Stimulated activated CD8-positive, alpha-beta memory T cell treated with anti-CD3 and anti-CD28 coated beads, Interleukin-12 subunit alpha, Interleukin-12 subunit beta, amount 100 ng/mL, for 24 hours (primary cell): Measurements from ENCODE around the gene HOXA10.

Source experiments
- DNase-seq: peaks from one replicate; pipeline ENCODE4 v3.0.0-alpha.2; 2020; ENCODE audit errors: extremely low read depth

HOXA10 gene

DNA sequence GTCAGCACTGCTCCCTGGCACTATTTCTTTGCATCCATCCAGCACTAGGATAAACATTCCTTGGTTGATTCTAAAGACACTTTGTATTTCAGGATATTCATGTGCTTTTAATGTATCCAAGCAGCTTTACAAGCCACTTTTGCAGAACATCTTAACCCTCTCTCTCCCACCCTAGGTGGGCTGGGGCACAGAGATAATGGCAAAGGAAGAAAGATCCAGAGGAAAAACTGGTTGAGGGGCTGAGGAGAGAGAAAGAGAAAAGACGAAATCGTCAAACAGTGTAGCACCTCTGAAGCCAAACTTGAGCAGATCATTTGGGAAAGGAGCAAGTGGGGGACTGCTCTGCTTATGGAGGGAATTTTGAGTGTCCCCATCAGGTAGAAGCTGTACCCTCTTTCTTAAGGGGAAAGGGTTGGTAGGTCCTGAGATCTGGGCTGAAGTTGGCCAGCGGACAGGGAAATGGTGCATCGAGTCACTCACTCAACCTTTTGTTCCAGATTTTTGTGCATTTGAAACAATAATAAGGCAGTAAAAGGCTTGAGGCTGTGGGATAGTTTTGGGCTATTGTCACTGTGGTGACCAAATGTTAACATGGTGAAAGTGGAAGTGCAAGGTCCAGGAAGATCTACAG is 30.0 kb upstream of the HOXA10 start:
- no peak for DNase-seq

DNA sequence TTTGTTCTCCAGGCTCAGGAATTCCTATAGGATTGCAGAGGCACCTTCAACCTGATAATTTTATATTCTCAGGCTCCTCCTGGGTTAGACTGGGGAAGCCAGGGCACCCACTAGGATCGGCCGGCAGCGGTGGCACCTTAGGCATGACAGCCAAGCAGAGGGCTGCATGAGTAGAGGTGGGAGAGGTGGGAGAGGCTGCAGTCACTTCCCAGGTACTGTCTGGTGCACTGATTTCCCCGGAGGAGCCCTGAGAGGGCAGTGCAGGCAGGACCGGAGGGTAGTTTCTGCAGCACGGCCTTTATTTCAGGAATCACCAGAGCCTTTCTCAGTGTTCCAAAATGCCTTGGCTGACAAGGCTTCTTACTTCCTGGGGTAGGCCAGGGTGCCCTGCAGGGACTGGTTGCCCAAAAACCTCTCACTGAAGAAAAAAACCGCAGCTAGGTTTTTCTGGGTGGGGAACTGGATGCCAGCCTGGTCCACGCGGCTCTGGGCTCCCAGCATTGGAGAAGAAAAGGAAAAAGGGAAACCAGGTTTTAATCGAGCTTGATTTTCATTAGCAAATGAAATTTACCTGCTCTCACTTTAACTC is 29.3 kb upstream of the HOXA10 start:
- no peak for DNase-seq

DNA sequence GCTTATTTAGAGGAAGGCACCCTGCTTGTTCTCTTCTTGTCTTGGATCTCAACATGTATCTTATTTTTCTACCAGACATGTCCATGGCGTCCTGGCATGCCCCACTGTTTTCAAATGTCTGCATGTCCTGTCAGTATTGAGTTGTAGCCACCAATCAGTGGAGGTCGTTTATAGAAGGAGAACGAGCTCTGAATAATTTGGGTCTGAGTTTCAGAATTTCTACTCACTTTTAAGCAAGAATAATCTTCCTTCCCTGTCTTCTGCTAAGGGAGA is 28.7 kb upstream of the HOXA10 start:
- no peak for DNase-seq

DNA sequence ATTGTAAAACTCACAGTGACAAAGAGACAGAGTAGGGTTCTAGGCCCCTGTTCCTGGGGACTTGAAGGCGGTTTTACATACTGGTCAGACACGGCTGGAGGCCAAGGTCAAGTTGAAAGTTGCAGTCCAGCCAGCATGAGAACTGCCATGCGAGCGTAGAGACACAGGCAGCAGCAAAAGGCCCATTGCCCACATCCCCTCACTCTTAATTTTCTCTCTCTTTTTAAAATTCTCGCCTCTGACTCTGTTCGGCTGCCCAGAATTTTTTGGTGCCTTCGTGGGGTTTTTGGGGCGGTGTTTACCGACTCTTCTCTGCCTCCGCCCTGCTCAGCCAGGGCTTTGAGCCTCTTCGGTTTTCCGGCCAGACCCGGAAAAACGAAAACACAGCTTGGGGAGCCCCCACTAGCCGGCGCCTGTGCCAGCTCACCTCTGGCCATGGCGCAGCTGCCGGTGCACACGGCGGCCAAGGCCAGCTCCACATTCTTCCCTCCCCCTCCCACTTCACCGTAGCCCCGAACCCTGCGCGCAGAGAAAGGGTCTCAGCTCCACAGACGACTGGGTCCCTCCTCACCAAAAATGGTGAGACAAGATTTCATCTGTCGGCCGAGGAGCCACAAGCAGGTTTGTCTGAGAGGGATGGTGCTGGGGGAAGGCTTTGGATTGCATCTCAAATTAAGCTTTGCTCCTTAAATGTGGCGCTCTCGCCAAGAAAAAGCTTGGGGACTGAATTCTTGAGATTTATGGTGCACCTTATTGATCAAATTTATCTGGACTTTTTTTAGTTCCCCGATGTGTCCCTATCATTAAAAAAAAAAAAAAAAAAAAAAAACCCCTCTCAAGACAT is 28.1 kb upstream of the HOXA10 start:
- DNase-seq: no peak

DNA sequence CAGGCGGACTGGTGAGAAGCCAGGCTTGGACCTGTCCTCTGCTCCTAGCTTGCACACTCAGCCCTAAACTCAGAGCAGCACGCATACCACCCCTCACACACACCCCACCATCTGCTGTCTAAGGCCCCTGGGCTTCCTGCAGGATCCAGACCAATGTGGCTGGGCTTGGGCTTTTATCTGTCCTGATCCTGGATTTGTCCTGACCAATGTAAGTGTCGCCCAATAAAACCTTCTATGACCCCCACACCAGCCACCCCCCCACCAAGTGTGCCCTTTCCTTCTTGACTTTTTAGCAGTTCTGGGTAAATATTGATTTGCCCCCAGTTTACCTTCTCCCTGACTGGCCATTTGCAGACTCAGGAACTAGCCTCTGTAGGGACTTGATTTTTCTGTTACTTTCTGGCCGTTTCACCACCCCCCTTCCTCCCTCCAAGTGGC is 27.5 kb upstream of the HOXA10 start:
- DNase-seq: no peak

DNA sequence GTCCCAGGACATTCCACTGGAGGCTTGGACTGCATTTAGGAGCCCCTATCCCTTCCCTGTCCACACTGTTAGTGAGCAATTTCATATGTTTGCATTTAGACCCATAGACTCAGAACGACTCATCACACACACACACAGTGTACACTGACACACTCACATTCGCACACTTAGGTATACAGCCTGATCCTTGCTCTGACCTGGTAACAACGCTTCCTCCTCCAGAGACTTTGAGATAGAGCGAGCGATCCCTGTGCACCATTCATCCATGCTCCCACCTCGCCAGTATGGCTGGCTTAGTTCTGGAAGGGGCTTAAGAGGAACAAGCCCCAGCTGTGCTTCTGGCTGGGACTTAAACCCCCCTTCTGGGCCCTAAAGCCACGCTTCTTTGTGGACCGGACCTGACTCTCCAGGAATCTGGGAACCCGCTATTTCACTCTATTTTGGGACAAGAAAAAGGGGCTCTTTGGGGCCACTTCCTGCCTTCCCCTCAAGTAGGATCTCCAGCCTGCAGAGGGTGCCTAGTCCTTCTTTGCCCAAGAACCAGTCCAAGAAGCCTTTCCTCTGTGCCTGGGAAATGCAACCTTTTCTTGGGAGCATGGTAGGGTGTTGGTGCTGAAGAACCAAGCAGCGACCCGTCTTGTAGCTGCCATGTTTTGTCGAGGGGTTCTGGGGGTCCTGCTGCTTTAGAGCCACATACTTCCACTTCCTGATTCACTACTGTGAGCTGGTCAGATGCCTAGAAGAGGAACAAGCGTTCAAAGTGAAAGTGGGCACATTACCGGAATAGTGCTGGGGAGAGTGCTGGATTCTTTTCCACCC is 26.9 kb upstream of the HOXA10 start:
- DNase-seq: no peak

DNA sequence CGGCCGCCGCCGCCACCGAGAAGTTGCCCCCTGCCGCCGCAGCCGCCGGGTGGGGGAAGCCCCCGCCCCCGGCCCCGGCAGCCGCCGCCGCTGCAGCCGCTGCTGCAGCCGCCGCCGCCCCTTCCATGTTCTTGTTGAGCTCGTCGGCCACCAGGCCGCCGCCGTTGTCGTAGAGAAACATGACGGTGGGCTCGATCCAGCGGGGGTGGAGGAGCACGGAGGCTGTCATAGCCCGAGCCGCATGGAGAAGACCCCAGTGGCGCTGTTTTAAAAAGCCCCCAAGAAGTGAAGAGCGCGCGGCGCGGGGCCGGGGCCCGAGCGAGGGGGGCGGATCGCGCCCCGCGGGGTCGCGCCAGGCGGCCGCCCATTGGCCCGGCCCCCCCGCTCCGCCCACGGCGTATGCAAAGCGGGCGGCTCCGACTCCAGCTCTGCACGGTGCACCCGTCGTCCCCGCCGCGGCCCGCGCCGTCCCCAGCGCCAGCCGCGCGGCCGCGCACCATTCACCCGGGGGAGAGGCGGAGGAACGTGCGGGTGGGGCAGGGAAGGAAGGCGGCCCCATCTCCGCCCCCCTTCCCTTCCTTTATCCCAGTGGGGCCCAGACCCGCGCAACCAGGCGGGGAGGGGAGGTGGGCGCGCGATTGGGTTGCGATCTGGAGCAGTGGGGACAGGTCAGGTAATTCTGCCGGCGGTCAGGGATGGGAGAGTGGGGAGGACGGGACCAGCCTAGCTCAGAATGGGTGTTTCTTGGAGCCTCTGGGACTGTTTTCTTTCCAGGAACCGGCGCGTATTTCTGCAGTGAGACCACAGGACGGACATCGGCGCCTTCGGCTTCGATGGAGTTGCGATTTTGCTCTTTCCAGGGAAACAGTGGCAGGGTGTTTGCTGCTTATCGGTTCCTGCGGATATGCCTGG is 26.0 kb upstream of the HOXA10 start, which contains the start of gene HOXA13:
Gene HOXA13, minus strand, starts transcription at position 243 of the 912 bp plus-strand sequence. Its CDS starts 14 bp downstream, at position 229.
- DNase-seq: no peak

DNA sequence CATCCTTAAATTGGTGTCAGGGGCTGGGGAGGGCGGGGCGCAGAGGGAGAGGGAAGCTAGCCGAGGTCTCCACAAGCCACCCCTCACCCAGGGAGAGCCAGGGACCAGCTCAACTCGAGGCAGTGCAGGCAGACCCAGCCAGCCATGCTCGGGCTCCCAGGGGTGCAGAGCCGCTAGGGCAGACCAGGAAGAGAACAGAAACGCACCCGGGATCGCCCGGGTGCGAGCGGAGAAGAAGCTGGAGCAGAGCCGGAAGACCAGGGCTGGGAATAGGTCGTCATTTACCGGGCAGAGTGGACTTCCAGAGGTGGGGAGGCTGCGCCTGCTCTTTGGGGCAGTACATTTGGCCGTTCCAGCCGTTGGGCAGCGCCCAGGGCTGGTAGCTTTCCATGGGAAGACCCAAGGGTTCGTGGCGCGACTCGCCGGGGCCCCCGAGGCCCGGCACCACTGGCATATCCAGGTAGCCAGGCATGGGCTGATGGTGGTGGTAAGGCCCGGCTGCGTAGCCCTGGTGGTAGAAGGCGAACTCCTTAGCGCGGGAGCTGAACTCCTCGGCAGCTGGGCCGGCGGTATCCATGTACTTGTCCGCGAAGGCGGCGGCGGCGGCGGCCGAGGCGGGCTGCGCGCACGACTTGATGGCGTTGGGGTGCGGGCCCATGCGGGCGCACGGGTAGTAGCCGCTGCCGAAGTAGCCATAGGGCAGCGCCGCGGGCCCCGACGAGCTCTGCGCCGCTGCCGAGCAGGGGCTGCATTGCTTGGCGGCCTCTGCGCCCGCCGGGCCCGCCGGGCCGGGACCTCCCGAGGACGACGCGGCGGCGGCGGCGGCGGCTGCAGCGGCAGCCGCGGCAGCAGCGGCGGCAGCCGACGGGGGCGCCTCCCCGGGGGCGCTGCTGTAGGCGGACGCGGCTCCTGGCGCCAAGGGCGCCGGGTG is 25.0 kb upstream of the HOXA10 start:
- no peak for DNase-seq

DNA sequence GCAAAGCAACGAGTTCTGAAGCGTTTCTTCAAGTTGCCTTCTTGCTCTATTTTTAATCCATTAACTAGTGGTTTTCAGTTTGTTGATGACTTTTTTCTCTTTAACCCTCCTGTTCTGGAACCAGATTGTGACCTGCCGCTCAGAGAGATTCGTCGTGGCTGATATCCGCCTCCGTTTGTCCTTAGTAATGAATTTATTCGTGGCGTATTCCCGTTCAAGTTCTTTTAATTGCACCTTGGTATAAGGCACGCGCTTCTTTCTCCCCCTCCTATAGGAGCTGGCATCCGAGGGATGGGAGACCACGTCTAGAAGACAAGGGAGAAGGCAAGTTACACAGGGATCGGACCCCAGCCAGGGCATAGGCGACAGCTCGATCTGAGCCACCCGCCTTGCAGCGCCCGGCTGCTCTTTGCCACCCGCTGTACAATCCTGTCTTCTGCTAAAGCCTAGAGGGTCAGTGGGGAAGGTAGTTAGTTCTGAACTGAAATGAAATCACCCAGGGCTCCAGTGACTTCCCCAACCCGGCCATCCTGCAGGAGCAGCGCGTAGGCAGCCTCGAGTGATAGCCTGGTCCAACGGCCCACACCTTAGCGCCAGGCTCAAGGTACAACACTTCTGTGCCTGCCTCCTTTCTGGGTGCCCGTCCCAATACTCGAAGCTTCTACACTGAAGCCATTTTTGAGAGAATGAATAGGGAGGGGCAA is 24.2 kb upstream of the HOXA10 start:
- no peak for DNase-seq

DNA sequence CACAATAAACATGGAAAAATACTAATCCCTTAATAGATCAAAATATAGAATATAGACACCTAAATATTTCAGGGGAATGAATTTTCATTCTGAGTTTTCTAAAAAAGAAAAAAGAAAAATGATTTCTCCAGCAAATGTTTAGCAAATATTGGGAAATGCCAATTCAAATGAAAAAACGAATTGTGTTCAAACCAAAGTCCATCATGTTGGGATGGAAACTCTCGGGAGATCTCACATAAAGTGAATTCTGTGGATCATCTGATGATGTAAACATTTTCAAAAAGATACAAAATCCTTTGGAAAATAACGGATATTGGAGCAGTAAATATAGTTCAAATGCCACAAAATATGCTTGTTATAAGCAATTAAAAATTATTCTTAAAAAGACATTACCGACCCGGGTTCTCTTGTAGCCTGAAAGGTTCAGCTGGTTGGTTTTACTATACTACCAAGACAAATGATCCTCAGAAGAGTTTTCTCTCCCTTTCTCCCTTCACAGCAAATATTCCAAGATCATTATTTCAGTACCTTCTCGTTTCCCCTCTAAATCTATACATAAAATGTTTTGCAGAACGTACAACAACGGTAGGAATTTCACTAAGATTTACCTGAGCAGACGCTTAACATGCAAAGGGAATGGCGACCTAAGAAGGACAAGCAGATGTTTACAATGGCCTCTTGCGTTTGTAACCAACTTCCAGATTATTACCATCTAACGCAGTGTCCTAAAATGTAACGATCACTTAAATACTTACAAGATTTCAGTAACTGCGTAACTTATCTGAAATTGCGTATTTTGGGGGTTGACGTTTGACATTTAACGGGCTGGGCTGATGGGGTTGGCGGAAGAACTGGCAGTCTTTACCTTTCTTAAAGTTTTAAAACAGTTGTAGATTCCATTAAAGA is 23.3 kb upstream of the HOXA10 start:
- DNase-seq: no peak

DNA sequence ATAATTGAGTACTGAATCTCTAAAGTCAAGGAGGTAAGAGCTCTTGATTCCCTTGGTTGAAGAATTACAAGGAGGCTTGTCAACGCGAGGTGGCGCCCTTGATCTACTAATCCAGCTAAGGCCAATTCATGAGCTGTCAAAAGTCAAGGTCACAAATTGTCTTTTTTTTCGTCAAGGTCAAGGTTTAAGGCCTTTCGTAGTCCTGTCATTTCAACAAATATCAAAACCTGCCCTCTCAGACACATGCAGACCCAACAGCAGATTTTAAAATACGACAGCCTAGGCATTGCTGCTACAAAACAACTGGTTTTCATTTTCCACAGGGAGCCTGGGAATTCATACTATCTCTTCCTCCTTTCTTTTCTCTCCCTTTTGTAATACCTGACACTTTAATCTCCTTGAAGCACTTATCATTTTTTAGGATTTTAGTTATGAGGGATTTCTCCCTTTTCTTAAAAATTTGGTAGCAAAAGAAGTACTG is 22.2 kb upstream of the HOXA10 start:
- peak; percentile 46 for DNase-seq

DNA sequence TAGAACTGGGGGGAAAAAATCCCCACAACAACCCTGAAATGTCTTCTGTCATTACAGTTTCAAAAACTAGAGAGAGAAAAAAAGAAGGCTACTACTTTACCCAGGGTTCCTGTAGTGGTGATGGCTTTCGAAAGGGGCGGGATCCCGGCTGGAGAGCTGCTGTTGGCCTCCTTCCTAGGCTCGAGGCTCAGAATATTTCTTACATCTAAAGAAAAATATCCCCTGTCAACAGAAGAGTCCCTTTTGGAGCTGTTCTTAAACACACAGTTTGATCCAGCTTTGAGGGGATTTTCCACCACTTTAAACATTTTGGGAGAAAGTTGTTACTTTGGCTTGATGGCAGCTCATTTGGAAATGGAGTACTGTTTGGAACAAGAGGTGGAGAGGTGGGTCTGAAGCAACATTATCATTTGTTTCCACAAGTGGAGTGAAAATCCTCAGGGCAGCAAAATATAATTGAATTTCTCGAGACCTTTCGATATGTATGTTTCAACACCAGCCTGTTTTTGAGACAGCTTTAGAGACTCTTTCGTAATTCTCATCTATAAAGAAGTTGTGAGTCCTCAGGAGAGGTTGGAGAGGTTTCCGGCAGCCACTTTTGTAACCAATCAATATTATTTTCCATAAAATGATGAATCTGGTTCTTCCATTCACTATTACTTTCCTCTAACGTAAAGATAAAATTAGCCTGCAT is 20.7 kb upstream of the HOXA10 start:
- no peak for DNase-seq

DNA sequence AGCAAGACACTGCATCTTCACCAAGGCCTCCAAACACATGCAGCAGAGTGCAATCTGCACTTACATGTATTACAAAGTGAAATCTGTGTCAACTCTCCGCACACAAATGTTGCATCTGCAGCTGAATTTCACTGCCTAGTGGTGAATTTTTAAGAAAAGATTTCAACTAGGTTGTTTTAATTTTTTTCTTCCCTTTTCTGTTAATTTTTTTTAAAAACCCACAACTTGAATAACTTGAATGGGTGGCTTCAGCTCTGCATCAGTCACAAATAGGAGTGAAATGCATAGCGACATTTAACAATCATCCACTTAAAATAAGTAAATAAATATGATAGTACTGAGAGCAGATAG is 19.9 kb upstream of the HOXA10 start:
- DNase-seq: no peak

DNA sequence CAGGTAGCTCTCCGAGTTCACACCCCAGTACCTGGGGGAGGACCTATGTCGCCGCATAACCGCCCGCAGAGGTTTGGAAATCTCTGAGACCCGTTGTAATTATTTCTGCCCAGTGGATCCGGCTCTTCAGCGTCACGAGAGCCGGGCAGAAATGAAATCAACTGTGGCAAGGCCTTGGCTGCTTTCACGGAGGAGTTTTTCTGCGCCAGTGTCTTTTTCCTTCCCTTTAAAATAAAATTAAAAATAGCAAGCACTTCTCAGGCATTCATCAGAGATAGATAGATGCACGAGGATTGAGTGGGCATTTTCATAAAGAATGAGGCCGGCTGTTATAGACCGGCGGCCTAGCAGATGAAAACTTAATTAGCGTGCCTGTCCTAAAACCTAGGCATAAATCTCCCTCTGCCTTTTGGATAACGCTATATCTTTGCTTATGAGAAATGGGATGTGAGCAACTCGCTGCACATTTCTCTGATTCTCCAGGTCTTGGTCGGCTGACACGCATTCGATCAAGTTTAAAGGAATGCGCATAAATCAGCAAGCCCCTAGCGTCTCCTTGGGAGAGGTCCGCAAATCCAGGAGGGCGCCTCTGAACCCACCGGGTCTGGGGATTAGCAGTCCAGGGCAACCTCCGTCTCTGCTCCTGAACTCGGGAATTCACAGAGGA is 19.3 kb upstream of the HOXA10 start:
- no peak for DNase-seq

DNA sequence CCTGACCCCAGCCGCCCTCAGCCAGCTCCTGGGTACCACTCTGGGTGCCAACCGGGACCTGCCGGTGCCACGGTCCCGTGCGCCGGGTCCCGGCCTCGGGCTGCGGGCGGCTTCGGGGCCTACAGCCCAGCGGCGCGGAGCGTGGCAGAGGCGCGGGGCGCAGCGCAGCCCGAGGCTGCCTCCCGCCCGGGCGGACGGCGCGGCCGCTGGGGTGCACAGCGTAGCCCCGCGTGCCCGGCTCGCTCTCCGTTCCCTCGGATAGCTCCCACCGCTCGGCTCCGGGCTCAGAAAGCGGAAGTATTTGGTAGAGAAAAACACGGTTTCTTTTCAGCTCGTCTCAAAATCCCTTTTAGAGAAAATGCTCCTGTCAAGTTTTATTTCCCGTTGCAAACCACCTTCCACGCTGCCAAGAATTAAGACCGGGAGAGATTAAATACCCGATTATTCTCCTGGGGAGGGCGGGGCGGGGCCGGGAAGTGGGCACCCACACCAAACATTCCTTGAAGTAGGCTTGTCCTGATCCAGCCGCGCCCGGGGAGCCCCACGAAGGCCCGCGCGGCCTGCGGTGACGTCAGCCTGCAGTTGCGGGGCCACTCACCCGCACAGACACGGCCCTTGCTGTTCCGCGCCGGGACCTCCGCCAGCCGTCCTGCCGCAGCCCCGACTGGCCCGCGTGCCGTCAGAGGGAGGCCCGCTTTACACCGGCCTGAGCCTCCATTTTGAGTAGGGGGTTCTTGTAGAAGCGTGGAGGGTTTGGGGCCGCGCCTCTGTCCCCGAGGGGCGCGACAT is 18.6 kb upstream of the HOXA10 start:
- no peak for DNase-seq

DNA sequence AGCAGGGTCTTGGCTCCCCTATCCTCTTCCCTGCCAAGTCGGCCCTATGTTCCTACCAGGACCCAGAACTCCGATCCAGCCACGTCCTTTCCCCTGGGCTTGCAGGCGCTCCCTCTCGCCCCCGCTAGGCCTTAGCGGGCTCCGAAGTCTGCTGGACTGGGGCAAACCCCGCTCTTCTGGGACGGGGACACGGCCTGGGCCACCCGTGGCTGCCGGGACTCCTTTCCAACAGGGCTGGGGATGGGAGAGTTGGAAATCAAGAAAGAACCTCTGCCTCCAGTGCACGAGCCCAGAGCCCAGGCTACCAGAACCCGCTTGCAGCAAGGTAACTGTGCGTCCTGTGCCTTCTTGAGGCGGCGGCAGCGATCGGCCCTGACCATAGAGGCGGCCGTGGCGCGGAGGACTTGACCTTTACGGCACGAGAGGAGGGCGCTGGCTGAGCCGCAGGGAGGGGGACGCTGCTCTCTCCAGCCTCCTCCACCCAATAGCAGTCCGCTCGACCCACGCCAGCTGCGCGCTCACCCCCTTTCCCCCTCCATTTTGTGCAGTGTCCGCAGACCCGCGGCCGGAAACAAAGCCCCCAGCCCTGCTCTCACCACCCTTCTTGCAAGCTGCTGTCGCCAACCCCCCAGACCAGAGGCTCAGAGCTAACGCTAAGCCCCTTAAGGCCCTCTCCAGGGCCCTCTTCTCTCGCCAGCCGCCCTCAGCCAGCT is 17.9 kb upstream of the HOXA10 start:
- no peak for DNase-seq
